ENCODE data around the gene RBBP8NL.

RBBP8NL gene

DNA sequence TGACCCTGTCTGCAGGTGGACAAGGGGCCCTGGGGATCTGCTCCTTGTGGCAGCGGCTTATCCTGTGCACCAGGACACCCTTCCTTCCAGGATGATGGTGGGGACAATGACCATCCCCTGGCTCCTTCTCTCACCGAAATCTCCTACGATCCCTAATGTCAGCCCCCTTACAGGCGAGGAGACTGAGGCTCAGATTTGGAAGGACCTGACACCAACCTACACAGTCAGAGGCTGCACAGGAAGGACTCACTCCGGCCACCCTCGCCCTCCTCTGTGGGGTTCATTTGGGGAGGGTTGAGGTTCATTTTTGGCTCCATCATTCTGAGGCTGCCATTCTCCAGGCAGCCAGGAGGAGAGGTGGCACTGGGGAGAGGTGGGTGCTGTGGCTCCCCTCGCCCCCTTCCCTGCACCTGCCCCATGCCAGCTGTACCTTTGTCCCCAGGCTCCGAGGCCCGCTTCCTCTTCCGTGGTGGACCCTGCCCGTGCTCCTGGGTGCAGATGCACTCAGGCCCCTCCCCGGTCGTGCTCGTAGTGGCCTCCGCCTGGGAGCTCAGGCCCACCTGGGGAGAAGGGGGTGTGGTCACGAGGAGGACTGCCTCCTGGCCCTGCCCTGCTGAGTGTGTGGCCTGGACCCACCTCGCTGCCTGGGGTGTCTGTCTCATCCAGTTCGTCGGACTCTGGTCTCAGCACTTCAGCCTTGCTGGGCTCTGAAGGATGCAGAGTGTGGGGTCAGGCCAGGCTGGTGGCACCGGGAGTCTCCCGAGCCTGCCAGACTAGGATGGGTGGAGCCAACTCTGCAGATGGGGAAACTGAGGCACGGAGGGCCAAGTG lies 14.9 kb downstream of the RBBP8NL start:
- DNase-seq (ENCODE audit: low spot score), result no peak
- in situ Hi-C loops (cut with MboI; ENCODE audit: low sequenced_read_pairs, unreplicated experiment), result no loop called here

DNA sequence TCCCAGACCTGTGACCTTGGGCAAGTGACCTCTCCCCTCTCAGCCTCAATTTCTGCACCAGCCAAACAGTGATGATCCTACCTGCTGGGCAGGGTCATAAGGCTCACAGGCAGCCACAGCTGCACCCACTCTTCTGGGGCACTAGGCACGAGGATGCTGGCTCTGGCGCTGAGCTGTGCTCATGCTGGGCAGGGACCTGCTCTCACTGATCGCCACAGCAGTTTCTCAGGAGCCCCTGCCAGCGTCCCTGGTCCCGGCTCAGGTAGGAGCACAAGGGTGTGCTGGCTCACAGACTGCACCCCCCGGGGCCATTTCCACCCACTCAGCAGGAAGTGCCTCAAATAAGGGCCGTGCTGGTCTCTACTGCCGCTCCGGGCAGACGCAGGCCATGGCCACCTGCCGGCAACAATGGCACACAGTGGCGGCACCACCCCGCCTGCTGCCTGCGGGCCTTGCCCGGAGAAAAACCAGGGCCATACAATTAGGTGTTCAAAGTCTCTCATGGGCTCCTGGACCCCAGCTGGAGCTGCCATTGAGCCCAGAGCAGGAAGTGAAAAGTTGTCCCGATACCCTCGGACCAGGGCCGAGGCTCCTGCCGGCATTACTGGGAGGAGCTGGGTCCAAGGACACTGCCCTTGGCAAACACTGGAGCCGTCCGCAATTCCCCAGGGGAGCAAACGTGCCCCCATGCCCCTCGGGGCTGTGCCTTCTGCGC lies 15.7 kb downstream of the RBBP8NL start:
- no peak for DNase-seq (ENCODE audit: low spot score)
- in situ Hi-C loops (cut with MboI; ENCODE audit: low sequenced_read_pairs, unreplicated experiment), result no loop called here

More for the DNA sequence above, 14.9 kb downstream of the RBBP8NL start:
- TF ChIP-seq, protein P1, sequence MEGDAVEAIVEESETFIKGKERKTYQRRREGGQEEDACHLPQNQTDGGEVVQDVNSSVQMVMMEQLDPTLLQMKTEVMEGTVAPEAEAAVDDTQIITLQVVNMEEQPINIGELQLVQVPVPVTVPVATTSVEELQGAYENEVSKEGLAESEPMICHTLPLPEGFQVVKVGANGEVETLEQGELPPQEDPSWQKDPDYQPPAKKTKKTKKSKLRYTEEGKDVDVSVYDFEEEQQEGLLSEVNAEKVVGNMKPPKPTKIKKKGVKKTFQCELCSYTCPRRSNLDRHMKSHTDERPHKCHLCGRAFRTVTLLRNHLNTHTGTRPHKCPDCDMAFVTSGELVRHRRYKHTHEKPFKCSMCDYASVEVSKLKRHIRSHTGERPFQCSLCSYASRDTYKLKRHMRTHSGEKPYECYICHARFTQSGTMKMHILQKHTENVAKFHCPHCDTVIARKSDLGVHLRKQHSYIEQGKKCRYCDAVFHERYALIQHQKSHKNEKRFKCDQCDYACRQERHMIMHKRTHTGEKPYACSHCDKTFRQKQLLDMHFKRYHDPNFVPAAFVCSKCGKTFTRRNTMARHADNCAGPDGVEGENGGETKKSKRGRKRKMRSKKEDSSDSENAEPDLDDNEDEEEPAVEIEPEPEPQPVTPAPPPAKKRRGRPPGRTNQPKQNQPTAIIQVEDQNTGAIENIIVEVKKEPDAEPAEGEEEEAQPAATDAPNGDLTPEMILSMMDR (IDR thresholded peaks at IDR 0.05; ENCODE audit: borderline replicate concordance, control extremely low read depth, extremely low read depth, insufficient read depth, missing control alignments), result no peak

DNA sequence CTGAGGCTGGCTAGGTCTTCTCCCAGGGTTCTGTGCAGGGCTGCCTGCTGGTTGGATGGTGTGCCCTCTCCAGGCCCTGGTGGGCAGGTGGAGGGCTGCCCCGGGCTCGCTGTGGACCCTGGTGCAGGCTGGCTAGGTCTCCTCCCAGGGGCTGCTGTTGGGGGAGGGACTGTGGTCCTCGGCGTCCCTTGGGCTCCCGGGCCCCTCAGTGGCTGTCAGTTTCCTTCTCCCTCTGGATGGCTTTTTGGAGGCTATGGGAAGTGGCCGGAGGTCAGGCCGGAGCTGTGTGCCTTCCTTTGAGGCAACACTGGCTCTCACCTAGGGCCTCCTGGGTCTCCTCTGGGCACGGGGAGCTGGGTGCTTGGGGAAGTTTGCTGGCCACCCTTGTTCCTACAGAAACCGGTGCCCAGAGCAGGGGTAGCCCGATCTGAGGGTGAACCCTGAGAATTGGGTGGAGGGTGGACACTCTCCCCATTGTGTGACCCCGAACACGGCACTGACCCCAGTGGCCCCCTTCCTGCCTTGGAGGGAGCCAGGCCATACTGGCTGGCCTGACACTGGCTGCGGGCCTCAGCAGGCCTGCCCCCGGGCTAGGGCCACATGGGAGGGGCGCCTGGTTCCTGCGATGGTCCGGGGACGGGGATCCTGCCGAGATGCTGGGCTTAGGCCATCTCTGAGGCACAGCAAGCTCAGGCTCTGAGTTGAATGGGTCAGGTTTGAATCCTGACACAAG lies 16.4 kb downstream of the RBBP8NL start:
- in situ Hi-C loops (cut with MboI; ENCODE audit: low sequenced_read_pairs, unreplicated experiment), result no loop called here
- DNase-seq (ENCODE audit: low spot score), result no peak
- TF ChIP-seq, protein P1 (IDR thresholded peaks at IDR 0.05; ENCODE audit: borderline replicate concordance, control extremely low read depth, extremely low read depth, insufficient read depth, missing control alignments), result no peak

More for the DNA sequence above, 15.7 kb downstream of the RBBP8NL start:
- TF ChIP-seq, protein P1 (IDR thresholded peaks at IDR 0.05; ENCODE audit: borderline replicate concordance, control extremely low read depth, extremely low read depth, insufficient read depth, missing control alignments), result no peak

DNA sequence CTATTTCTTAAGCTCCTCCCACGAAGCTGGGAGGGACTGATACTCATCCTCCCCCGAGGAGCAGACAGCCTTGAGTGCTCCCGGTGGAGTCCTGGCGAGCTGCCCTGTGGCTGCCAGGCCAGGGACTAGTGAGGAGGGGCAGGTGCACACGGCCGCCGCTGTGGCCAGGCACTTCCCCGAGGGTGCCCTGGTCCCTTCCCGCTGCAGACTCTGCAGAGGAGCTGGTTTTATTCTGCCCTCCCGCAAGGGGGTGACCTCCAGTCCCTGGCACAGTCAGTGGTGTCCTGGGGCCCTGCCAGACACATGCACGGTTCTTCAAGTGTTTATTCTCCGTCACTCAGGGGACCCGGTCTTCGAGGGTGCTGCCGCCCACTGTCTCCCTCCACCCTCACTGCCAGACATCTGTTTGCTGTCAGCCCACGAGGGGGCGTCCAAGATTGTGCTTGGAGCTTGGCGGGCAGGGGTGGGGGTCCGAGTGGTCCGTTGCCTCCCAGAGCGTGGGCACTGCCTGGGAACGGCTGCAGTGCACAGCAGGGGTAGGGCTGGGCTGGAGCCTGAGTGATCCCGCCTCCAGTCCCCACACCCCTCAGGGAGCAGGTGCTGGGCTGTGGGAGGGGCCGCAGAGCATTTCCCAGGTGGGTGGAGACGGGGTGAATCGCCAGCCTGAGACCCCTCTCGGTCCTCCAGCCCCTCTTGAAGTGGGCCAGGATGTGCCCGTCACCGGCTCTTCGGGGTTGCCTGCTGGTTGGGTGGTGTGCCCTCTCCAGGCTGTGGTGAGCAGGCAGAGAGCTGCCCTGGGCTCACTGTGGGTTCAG lies 17.2 kb downstream of the RBBP8NL start:
- TF ChIP-seq, protein P1 (IDR thresholded peaks at IDR 0.05; ENCODE audit: borderline replicate concordance, control extremely low read depth, extremely low read depth, insufficient read depth, missing control alignments), result peak; percentile 48
- in situ Hi-C loops (cut with MboI; ENCODE audit: low sequenced_read_pairs, unreplicated experiment), result no loop called here
- DNase-seq (ENCODE audit: low spot score), result peak; percentile 78

DNA sequence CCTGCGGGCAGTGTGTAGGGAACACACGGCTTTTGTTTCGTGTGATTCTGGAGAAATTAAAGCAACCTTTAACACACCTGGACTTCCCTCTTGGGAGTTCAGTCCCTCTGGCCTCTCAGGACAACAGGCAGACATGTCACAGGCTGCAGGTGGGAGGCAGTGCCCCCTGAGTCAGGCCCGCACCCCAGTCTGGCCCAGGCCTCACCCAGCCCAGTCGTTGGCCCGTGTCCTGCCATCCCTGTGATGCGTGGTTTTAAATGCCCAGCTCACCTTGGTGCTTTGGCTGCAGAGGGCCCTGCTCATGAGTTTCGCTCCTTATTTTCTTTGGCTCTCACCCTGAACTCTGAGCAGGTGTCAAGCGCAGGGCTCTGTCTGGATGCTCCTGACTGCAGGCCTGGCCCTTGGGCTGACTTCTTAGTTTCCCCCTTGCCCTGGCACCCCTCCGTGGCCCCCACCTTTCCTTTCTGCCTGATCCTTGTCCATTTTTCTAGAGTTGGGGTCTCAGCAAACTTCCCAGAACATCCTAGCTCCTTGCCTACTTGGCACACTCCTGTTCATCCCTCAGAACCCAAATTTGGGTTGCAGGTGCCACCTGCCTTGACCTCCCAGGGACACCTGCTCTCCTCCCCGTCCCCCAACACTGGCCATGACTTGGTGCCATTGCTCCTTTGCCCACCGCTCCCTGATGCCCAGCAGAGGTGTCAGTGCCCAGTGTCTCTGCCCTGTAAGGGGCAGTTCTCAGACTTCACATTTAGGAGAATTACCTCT lies 18.1 kb downstream of the RBBP8NL start:
- DNase-seq (ENCODE audit: low spot score), result no peak
- in situ Hi-C loops (cut with MboI; ENCODE audit: low sequenced_read_pairs, unreplicated experiment), result no loop called here
- TF ChIP-seq, protein P1 (IDR thresholded peaks at IDR 0.05; ENCODE audit: borderline replicate concordance, control extremely low read depth, extremely low read depth, insufficient read depth, missing control alignments), result no peak
